SK-N-SH treated with all-trans-retinoic acid at 6 μM for 48 hours (cell line): Measurements from ENCODE around the gene DTWD1.

Source experiments
- ATAC-seq: fragments of 200-7000 bp; cut with Tn5 transposase; 3 replicates; pipeline ENCODE4 v1.9.1; 2020; ENCODE audit warnings: mild to moderate bottlenecking, moderate library complexity
- ARNTL ChIP-seq: fragments of 450-650 bp; formaldehyde crosslinking; IDR thresholded peaks from 2 replicates; pipeline ENCODE4 v1.5.0; 2020; ENCODE audit warnings: low read depth, mild to moderate bottlenecking, moderate library complexity, borderline replicate concordance
- BACH2 ChIP-seq: fragments of 250-450 bp; sonication (Bioruptor Pico); IDR thresholded peaks from 2 replicates; pipeline ENCODE4 v1.9.0; 2021; ENCODE audit warnings: mild to moderate bottlenecking, borderline replicate concordance
- CSDC2 ChIP-seq: fragments of 250-450 bp; sonication (Bioruptor Pico); IDR thresholded peaks from 2 replicates; pipeline ENCODE4 v1.5.0; 2020; ENCODE audit warnings: mild to moderate bottlenecking, moderate library complexity
- CSRNP3 ChIP-seq: fragments of 250-450 bp; sonication (Bioruptor Pico); IDR thresholded peaks from 2 replicates; pipeline ENCODE4 v1.5.1; 2021; ENCODE audit warnings: mild to moderate bottlenecking, moderate library complexity
- GLIS3 ChIP-seq: fragments of 250-450 bp; sonication (Bioruptor Pico); IDR thresholded peaks from 2 replicates; pipeline ENCODE4 v1.5.0; 2020; ENCODE audit warnings: mild to moderate bottlenecking, moderate library complexity
- ISL1 ChIP-seq: fragments of 250-450 bp; sonication (Bioruptor Pico); IDR thresholded peaks from 2 replicates; pipeline ENCODE4 v2.1.2; 2022; ENCODE audit warnings: mild to moderate bottlenecking, moderate library complexity
- OSR1 ChIP-seq: fragments of 250-450 bp; sonication (Bioruptor Pico); IDR thresholded peaks from 2 replicates; pipeline ENCODE4 v1.8.0; 2022; ENCODE audit warnings: moderate library complexity, mild to moderate bottlenecking, inconsistent platforms
- POU6F1 ChIP-seq: fragments of 250-450 bp; sonication (Bioruptor Pico); IDR thresholded peaks from 2 replicates; pipeline ENCODE4 v1.8.0; 2021; ENCODE audit warnings: low read depth, mild to moderate bottlenecking, moderate library complexity, borderline replicate concordance
- PPARA ChIP-seq: fragments of 250-450 bp; sonication (Bioruptor Pico); IDR thresholded peaks from 2 replicates; pipeline ENCODE4 v1.5.0; 2020; ENCODE audit warnings: mild to moderate bottlenecking, borderline replicate concordance
- RARB ChIP-seq: fragments of 250-450 bp; sonication (Bioruptor Pico); IDR thresholded peaks from 2 replicates; pipeline ENCODE4 v1.8.0; 2021; ENCODE audit warnings: mild to moderate bottlenecking, moderate library complexity
- SNAI2 ChIP-seq: fragments of 250-450 bp; sonication (Bioruptor Pico); IDR thresholded peaks from 2 replicates; pipeline ENCODE4 v1.5.0; 2020; ENCODE audit warnings: mild to moderate bottlenecking, moderate library complexity
- TCF4 ChIP-seq: fragments of 250-450 bp; sonication (Bioruptor Pico); IDR thresholded peaks from 2 replicates; pipeline ENCODE4 v1.8.0; 2021; ENCODE audit warnings: mild to moderate bottlenecking, moderate library complexity, borderline replicate concordance
- TOX ChIP-seq: fragments of 250-450 bp; sonication (Bioruptor Pico); IDR thresholded peaks from 2 replicates; pipeline ENCODE4 v1.8.0; 2021; ENCODE audit warnings: mild to moderate bottlenecking, moderate library complexity, borderline replicate concordance
- ZFP3 ChIP-seq: fragments of 250-450 bp; sonication (Bioruptor Pico); IDR thresholded peaks from 2 replicates; pipeline ENCODE4 v1.5.0; 2020; ENCODE audit warnings: mild to moderate bottlenecking, moderate library complexity
- ZFP30 ChIP-seq: fragments of 450-650 bp; formaldehyde crosslinking; IDR thresholded peaks from 2 replicates; pipeline ENCODE4 v1.5.0; 2022; ENCODE audit warnings: mild to moderate bottlenecking, moderate library complexity
- ZNF565 ChIP-seq: fragments of 450-650 bp; formaldehyde crosslinking; conservative IDR thresholded peaks from 2 replicates; pipeline ENCODE4 v1.5.0; 2020; ENCODE audit warnings: low read depth, mild to moderate bottlenecking, moderate library complexity
- ZNF70 ChIP-seq: fragments of 450-650 bp; formaldehyde crosslinking; IDR thresholded peaks from 2 replicates; pipeline ENCODE4 v1.5.0; 2020; ENCODE audit warnings: mild to moderate bottlenecking, moderate library complexity
- ZNF8 ChIP-seq: fragments of 450-650 bp; formaldehyde crosslinking; IDR thresholded peaks from 2 replicates; pipeline ENCODE4 v1.5.0; 2020; ENCODE audit warnings: mild to moderate bottlenecking, moderate library complexity
- TF ChIP-seq, protein P1 (sequence below): fragments of 250-450 bp; sonication (Bioruptor Pico); IDR thresholded peaks from 2 replicates; pipeline ENCODE4 v1.8.0; 2020; ENCODE audit warnings: mild to moderate bottlenecking, moderate library complexity, borderline replicate concordance

The DTWD1 gene

GRCh38 chr15:49625460-49626036 lies 4.7 kb downstream of the DTWD1 start:
- TF ChIP-seq GLIS3 (CRISPR knock-in tag), result no peak
- TF ChIP-seq PPARA, result no peak
- no peak for TF ChIP-seq CSDC2 (CRISPR knock-in tag)
- ATAC-seq, result no peak

DNA sequence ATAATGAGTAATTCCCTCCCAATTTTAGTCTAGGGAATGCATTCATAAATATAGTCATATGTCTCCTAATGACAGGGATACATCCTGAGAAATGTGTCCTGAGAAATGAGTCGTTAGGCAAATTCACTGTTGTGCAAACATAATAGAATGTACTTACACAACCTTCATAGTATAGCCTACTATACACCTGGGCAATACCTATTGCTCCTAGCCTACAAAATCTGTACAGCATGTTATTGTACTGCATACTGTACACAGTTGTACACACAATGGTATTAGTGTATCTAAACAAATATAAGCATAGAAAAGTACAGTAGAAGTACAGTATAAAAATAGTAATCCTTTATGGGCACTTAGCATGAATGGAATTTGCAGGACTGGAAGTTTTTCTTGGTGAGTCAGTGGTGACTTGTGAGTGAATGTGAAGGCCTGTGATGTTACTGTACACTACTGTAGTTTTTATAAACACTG lies 6.6 kb downstream of the DTWD1 start:
- ATAC-seq, result peak; percentile 99
- TF ChIP-seq PPARA (no peak), ISL1 (CRISPR knock-in tag) (peak; percentile 72), SNAI2 (CRISPR knock-in tag) (no peak)

- TF ChIP-seq POU6F1 (CRISPR knock-in tag) (no peak), ZNF565 (CRISPR knock-in tag) (no peak)
- no peak for ATAC-seq
These were observed 7.5 kb downstream of the DTWD1 start for GRCh38 chr15:49628379-49628778.

GRCh38 chr15:49637857-49638256 lies 17.0 kb downstream of the DTWD1 start:
- no peak for TF ChIP-seq ISL1 (CRISPR knock-in tag)
- TF ChIP-seq ARNTL (CRISPR knock-in tag), result no peak
- no peak for TF ChIP-seq CSRNP3
- no peak for TF ChIP-seq BACH2
- TF ChIP-seq RARB (CRISPR knock-in tag), result no peak
- TF ChIP-seq ZFP30 (CRISPR knock-in tag), result no peak
- TF ChIP-seq ZNF8 (CRISPR knock-in tag), result no peak
- no peak for TF ChIP-seq ZFP3 (CRISPR knock-in tag)
- no peak for TF ChIP-seq TOX (CRISPR knock-in tag)
- TF ChIP-seq, protein P1, sequence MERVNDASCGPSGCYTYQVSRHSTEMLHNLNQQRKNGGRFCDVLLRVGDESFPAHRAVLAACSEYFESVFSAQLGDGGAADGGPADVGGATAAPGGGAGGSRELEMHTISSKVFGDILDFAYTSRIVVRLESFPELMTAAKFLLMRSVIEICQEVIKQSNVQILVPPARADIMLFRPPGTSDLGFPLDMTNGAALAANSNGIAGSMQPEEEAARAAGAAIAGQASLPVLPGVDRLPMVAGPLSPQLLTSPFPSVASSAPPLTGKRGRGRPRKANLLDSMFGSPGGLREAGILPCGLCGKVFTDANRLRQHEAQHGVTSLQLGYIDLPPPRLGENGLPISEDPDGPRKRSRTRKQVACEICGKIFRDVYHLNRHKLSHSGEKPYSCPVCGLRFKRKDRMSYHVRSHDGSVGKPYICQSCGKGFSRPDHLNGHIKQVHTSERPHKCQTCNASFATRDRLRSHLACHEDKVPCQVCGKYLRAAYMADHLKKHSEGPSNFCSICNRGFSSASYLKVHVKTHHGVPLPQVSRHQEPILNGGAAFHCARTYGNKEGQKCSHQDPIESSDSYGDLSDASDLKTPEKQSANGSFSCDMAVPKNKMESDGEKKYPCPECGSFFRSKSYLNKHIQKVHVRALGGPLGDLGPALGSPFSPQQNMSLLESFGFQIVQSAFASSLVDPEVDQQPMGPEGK, result no peak
- TF ChIP-seq POU6F1 (CRISPR knock-in tag), result no peak
- no peak for TF ChIP-seq SNAI2 (CRISPR knock-in tag)
- no peak for TF ChIP-seq ZNF70 (CRISPR knock-in tag)
- TF ChIP-seq, all 23 proteins: peak for 0
- ATAC-seq, result no peak

DNA sequence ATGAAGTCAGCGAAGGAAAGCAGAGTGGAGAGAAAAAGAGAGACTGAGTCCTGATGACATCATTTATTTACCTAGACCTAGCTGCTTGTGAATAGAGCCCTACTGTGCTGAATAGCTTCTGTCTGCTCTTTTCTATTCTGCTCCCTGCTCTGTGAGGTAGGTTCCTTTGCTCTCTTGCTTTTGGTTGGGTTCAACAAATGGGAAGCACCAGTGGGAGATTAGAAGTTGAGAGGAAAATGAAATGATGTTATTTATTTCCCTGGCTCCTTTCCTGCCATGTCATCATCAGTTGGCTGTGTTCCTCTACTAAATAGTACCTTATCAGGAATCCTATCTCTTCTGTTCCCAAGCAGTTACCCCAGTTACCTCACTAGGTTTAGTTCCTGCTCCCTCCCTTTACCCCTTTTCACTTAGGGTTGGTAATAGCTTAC lies 23.5 kb downstream of the DTWD1 start:
- no peak for ATAC-seq
- no peak for TF ChIP-seq TCF4 (CRISPR knock-in tag)
- peak; percentile 66 for TF ChIP-seq ISL1 (CRISPR knock-in tag)

GRCh38 chr15:49645277-49645676 lies 24.4 kb downstream of the DTWD1 start:
- TF ChIP-seq ZNF70 (CRISPR knock-in tag), result no peak
- TF ChIP-seq, protein P1, result no peak
- TF ChIP-seq SNAI2 (CRISPR knock-in tag), result no peak
- no peak for TF ChIP-seq RARB (CRISPR knock-in tag)
- no peak for TF ChIP-seq OSR1 (CRISPR knock-in tag)
- no peak for ATAC-seq
